Measurements from ENCODE around the gene SPR.
"Not testable (repeated sequence)": the region's sequence is repeated elsewhere in the genome, so short reads cannot be mapped to it uniquely, and the experiment has no call there.

SPR gene

GRCh38 chr2:72889991-72890390, 2.8 kb downstream of the SPR start:
- no peak for DNase-seq

GRCh38 chr2:72891091-72891818, 4.0 kb downstream of the SPR start:
- DNase-seq = no peak

- DNase-seq = peak; percentile 60
Measured at GRCh38 chr2:72892506-72893173, 5.4 kb downstream of the SPR start.

GRCh38 chr2:72893594-72894319, 6.5 kb downstream of the SPR start:
- DNase-seq = peak; percentile 66

GRCh38 chr2:72894514-72894913, 7.3 kb downstream of the SPR start:
- no peak for DNase-seq

DNA sequence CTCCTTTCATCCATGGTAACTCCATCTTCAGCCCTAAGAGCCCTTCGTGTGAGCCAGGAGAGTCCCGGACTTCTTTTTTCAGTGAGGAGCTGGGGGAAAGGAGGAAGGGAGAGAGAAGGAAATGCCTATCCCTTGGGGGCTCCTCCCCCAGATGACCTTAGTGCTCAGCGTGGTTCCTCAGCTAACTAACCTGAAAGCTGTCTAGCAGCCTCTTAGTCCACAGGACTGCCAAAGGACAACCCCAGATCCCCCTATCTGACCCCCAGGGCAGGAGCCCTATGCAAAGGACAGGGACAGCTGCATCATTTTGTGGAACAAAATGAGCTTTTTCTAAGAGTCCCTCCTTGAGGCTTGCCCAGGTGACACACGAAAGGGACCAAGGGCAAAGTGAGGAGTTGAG, 7.9 kb downstream of the SPR start:
- DNase-seq = no peak

DNA sequence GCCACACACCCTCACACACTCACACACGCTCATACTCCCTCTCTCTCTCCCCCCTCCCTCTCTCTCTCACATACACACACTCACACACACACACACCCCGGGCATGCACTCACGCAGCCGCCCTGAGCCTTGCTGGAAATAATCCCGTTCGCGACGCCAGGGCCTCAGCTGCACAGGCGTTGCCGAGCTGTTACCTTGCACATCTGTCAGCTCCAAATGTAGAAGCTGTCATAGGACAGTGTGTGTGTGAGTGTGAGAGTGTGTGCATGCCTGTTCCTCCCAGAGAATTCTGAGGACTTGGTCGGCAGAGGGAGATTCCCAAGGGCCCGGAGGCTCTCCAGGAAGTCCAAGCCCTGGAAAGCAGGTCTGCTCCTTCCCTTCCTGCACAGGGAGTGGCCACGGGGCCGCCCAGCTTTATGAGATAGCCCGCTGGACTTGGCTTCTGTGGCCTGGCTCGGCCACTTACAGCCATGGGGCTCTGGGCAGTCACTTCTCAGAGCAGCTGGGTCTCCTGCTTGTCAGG, 8.6 kb downstream of the SPR start:
- DNase-seq = no peak

DNA sequence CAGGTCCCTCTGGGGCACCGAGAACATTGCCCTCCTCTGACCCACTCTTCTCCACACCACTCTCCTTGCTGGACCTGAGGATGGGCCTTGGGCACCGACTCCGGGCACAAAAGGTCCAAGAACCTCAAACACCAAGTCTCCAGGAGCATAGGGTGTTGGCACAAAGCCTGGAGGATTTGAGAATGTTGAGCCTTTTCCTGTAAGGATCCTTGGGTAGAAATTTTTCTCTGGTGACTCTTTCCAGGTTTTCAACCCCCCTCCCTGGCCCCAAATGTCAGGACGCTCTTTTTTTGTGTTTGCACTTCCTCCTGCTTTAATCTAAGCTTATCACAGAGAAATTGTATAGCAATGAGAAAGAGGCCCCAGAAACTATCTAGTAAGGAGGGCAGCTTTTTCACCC, 9.2 kb downstream of the SPR start:
- no peak for DNase-seq

- peak; percentile 5 for DNase-seq
Measured at GRCh38 chr2:72897785-72898584, 10.8 kb downstream of the SPR start.

- DNase-seq = no peak
Measured at GRCh38 chr2:72898585-72898906, 11.3 kb downstream of the SPR start.

GRCh38 chr2:72900191-72900825, 13.1 kb downstream of the SPR start:
- DNase-seq = no peak

- DNase-seq = no peak
Measured at GRCh38 chr2:72901426-72901825, 14.2 kb downstream of the SPR start.

- DNase-seq = not testable (repeated sequence)
Measured at GRCh38 chr2:72907369-72907768, 20.2 kb downstream of the SPR start.

- DNase-seq = no peak
Measured at GRCh38 chr2:72908741-72909140, 21.5 kb downstream of the SPR start.

DNA sequence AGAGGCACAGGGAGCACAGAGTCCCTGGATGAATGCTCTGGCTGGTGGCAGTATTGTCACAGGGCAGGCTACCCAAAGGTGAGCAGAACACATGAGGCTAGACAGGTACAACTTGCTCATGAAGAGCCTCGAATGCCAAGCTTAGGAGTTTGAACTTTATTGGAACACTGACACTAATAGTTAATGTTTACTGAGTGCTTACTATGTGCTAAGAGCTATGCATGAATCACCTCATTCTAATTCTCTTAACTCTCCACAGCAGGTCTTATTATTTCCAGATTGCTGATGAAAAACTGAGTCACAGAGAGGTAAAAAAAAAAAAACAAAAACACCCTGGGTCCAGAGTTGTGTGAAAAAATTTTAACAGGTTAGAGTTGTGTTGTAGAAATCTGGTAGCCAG, 24.0 kb downstream of the SPR start:
- no peak for DNase-seq

DNA sequence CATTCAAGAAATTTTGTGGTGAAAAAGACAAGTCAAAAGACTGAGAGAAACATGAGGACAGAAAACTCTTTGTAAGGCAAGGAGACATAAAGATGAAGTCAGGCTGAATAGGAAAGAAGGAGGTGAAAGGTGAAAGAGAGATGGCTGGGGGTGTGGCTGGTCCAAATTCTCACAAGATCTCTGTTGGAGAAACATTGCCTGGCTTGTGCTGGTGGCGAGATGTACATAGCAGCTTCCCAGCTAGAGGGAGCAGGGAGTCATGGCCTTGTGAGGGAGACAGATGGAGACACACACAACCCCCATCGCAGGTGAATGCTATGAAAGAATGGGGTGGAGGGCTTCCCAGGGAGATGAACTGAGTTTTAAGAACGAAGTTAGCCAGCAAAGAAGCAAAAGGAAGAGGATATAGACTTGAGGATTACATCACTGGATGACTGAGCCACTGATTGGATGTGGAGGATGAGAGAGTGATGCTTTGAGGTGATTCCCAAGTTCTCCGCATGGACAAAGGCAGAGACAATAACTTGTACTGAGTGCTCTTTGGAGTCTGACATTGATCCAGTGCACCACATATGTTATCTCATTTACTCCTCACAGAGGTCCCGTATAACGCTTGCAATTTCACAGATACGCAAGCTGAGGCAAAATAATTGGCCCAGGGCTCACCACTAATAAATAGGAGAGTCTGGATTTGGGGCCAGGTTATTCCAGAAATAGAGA, 26.4 kb downstream of the SPR start:
- DNase-seq = peak; percentile 13

- DNase-seq = no peak
Measured at GRCh38 chr2:72914206-72914559, 27.0 kb downstream of the SPR start.

GRCh38 chr2:72914589-72915319, 27.5 kb downstream of the SPR start:
- no peak for DNase-seq

GRCh38 chr2:72915320-72915906, 28.2 kb downstream of the SPR start:
- DNase-seq = peak; percentile 26

GRCh38 chr2:72915907-72916742, 28.9 kb downstream of the SPR start:
- peak; percentile 81 for DNase-seq
